Liver (tissue), 3 donors: Measurements from ENCODE around the gene FNDC7.

Experiments
- CTCF ChIP-seq: fragments of 150-350 bp; IDR thresholded peaks from 2 replicates; pipeline ENCODE4 v1.5.1; 2017; ENCODE audit warnings: improper control_type of control experiment, low read depth, low read length; ENCODE audit not compliant: missing input control
- REST ChIP-seq: IDR thresholded peaks from 2 replicates; pipeline ENCODE4 v1.6.1; 2016; ENCODE audit warnings: antibody characterized with exemption, mild to moderate bottlenecking
- TAF1 ChIP-seq: conservative IDR thresholded peaks from 2 replicates; pipeline ENCODE4 v1.6.1; 2016; ENCODE audit warnings: antibody characterized with exemption, mild to moderate bottlenecking
- TF ChIP-seq, protein P1 (sequence below): IDR thresholded peaks from 2 replicates; pipeline ENCODE4 v1.6.1; 2016; ENCODE audit warnings: antibody characterized with exemption
- donor health status: healthy.
- donor health status: healthy.

DNA sequence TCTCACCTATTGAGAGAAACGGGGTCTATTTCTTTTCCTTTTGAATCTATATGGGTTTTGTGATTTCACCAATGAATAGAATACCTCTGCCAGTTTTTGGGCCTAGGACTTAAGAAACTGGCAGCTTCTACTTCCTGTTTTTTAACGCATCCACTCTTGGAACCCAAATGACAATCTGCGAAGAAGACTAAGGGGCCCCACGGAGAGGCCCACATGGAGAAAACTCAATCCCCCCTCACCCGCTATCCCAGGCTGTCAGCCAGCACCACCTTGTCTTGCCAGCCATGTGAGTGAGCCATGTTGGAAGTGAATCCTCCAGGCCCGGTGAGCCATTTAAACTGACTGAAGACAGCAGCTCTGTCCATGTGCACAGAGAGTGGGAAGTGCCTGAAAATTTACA is 48.2 kb upstream of the FNDC7 start:
- TF ChIP-seq TAF1 (no peak), CTCF (no peak), REST (no peak)
- TF ChIP-seq, protein P1, sequence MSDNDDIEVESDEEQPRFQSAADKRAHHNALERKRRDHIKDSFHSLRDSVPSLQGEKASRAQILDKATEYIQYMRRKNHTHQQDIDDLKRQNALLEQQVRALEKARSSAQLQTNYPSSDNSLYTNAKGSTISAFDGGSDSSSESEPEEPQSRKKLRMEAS: no peak
